B cell (primary cell): ENCODE data around the gene CLEC2B. TPM values are rescaled to one million over a fixed set of nuclear protein-coding genes. Genes with fewer than 3 reads are reported as not detected.

ENCODE experiments used
- ATAC-seq: fragments of 200-7000 bp; cut with Tn5 transposase; one replicate; pipeline ENCODE4 v1.10.0; 2021; ENCODE audit warnings: low read depth, mild to moderate bottlenecking, moderate number of reproducible peaks, moderate library complexity
- CTCF ChIA-PET: fragments of 350-600 bp; sonication (Branson Sonifier 250); formaldehyde crosslinking; loops from one replicate; lab custom pipeline; 2021; ENCODE audit warnings: antibody characterized with exemption, inconsistent platforms; lab: Charles Lee
- POLR2A ChIA-PET: fragments of 350-600 bp; sonication (Branson Sonifier 250); formaldehyde crosslinking; loops from one replicate; lab custom pipeline; 2021; ENCODE audit warnings: antibody characterized with exemption; lab: Charles Lee
- DNase-seq: peaks from one replicate; pipeline ENCODE4 v3.0.0; 2013
- H2AFZ ChIP-seq: 2 replicates; pipeline ENCODE4 v1.6.1; 2012; ENCODE audit warnings: mild to moderate bottlenecking, low read depth, low read length; ENCODE audit not compliant: insufficient read depth, poor library complexity, severe bottlenecking
- H3K27ac ChIP-seq, 2 donors: 1 replicate in 1 of 2; 2 replicates in 1 of 2; pipeline ENCODE4 v1.5.1; 2012 to 2013; ENCODE audit warnings: low read length in 2 of 2, mild to moderate bottlenecking in 2 of 2, moderate library complexity in 1 of 2
- H3K27me3 ChIP-seq, 4 experiments: fragments of 200-600 bp in 1 of 4; sonication (generic) in 1 of 4; replicated peaks in 1 of 4; 1 replicate in 2 of 4; 2 replicates in 2 of 4; pipeline versions ENCODE4 v1.6.1 to v1.7.0; 2013 to 2016; ENCODE audit warnings: low read length in 3 of 4, mild to moderate bottlenecking in 2 of 4, mixed read lengths in 1 of 4, moderate library complexity in 1 of 4; ENCODE audit not compliant: insufficient read depth in 4 of 4, control insufficient read depth in 3 of 4; ENCODE audit errors: control extremely low read depth in 1 of 4
- H3K36me3 ChIP-seq, 2 experiments: replicated peaks in 1 of 2; 1 replicate in 1 of 2; 2 replicates in 1 of 2; pipeline versions ENCODE4 v1.6.1 to v1.7.1; 2013; ENCODE audit warnings: low read length in 1 of 2; ENCODE audit not compliant: insufficient read depth in 2 of 2, control insufficient read depth in 1 of 2; ENCODE audit errors: control extremely low read depth in 1 of 2, extremely low read depth in 1 of 2
- H3K4me1 ChIP-seq, 2 donors: fragments of 200-600 bp in 1 of 2; sonication (generic) in 1 of 2; 1 replicate in 1 of 2; 2 replicates in 1 of 2; pipeline versions ENCODE4 v1.5.1 to v1.6.1; 2013 to 2017; ENCODE audit warnings: low read length in 2 of 2; ENCODE audit not compliant: control insufficient read depth in 2 of 2, insufficient read depth in 2 of 2
- H3K4me2 ChIP-seq: replicated peaks from 2 replicates; pipeline ENCODE3; 2012; ENCODE audit warnings: mild to moderate bottlenecking, low read depth, low read length; ENCODE audit not compliant: poor library complexity, severe bottlenecking
- H3K4me3 ChIP-seq, 5 experiments: fragments of 200-600 bp in 1 of 5; sonication (generic) in 1 of 5; 1 replicate in 3 of 5; 2 replicates in 2 of 5; pipeline versions ENCODE4 v1.5.1 to v1.7.0; 2011 to 2016; ENCODE audit warnings: low read length in 4 of 5, mild to moderate bottlenecking in 4 of 5, low read depth in 2 of 5, control low read depth in 1 of 5, moderate library complexity in 1 of 5; ENCODE audit not compliant: insufficient read depth in 1 of 5; ENCODE audit errors: control extremely low read depth in 1 of 5, extremely low read depth in 1 of 5
- H3K79me2 ChIP-seq: fragments of 200-600 bp; sonication (generic); one replicate; pipeline ENCODE4 v1.6.0; 2016; ENCODE audit warnings: low read length; ENCODE audit not compliant: control insufficient read depth, insufficient read depth
- H3K9ac ChIP-seq: fragments of 200-600 bp; sonication (generic); 2 replicates; pipeline ENCODE4 v1.6.1; 2017; ENCODE audit warnings: mild to moderate bottlenecking, low read length, moderate library complexity
- H3K9me3 ChIP-seq, 3 donors: one replicate each; pipeline versions ENCODE4 v1.6.1 to v1.7.1; 2013; ENCODE audit warnings: low read length in 2 of 3; ENCODE audit not compliant: control insufficient read depth in 2 of 3, insufficient read depth in 1 of 3; ENCODE audit errors: control extremely low read depth in 1 of 3
- H4K20me1 ChIP-seq: 2 replicates; pipeline ENCODE4 v1.6.0; 2012; ENCODE audit warnings: mild to moderate bottlenecking, low read length; ENCODE audit not compliant: insufficient read depth, control insufficient read depth, poor library complexity, severe bottlenecking
- H3K27ac Mint-ChIP-seq: one replicate; pipeline ENCODE4 v1.8.0; 2021; ENCODE audit warnings: mixed read lengths
- H3K27me3 Mint-ChIP-seq: one replicate; pipeline ENCODE4 v1.8.0; 2021; ENCODE audit warnings: mixed read lengths
- H3K4me1 Mint-ChIP-seq: one replicate; pipeline ENCODE4 v1.8.0; 2021; ENCODE audit warnings: mixed read lengths
- H3K4me3 Mint-ChIP-seq: one replicate; pipeline ENCODE4 v1.8.0; 2021; ENCODE audit warnings: mixed read lengths
- H3K9me3 Mint-ChIP-seq: one replicate; pipeline ENCODE4 v1.8.0; 2022; ENCODE audit warnings: mixed read lengths; ENCODE audit not compliant: insufficient read depth
- EZH2 ChIP-seq: IDR thresholded peaks from 2 replicates; pipeline ENCODE4 v1.6.1; 2012; ENCODE audit warnings: borderline replicate concordance, low read depth, mild to moderate bottlenecking, moderate library complexity, low read length; ENCODE audit not compliant: insufficient read depth, poor library complexity, severe bottlenecking
- WGBS: methylation state at CpG from one replicate; pipeline ENCODE4 v1.1.5; 2013; ENCODE audit warnings: missing lambda C conversion rate; ENCODE audit not compliant: insufficient coverage; 5-methylcytosine and 5-hydroxymethylcytosine counted together
- intact Hi-C: fragments of 100-400 bp; cut with micrococcal nuclease; formaldehyde crosslinking; loops from one replicate; pipeline ENCODE4 v1.10.0; 2022
- polyA plus RNA-seq: library from polyadenylated mRNA; depleted of rRNA; stranded (reverse); fragments of >200 nt; gene quantifications from 2 replicates; pipeline ENCODE4 v1.2.3, GENCODE V29; 2012
- total RNA-seq, 2 donors: library from RNA; stranded (reverse); fragments of 120-200 nt in 1 of 2; gene quantifications; 1 replicate in 1 of 2; 2 replicates in 1 of 2; pipeline versions ENCODE4 v1.2.3 to v1.2.4, GENCODE V29; 2013 to 2022
- TF ChIP-seq, protein P1 (sequence below): fragments of 200-600 bp; IDR thresholded peaks from one replicate; pipeline ENCODE4 v1.8.0; 2022; ENCODE audit warnings: antibody characterized with exemption, mild to moderate bottlenecking

The CLEC2B gene
- total and polyA plus RNA-seq, 2 donors (not counting 1 experiment from before 2014, with no cell fraction given), result 31.6 to 58.2 TPM

DNA sequence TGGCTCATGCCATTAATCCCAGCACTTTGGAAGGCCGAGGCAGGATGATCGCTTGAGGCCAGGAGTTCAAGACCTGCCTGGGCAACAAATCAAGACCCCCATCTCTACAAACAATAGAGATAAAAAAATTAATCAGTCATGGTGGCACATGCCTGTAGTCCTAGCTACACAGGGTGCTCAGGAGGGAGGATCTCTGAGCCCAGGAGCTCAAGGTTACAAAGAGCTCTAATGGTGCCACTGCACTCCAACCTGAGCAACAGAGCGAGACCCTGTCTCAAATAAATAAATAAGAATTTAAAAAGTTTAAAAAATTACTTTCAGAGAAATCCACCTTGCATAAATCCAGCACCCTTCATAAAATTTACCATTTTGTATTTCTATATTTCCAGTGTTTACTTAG lies 39.7 kb downstream of the CLEC2B start:
- Histone ChIP-seq H3K4me2 (no peak overlapping the region), H3K36me3 (no peaks in the 10 kb centered on the region), H3K27me3 (peaks cover 0 to 5% (median 0%) of the 10 kb centered on the region in 4 experiments), H3K27ac (no peak overlapping the region), H3K4me3 (no peak overlapping the region), H3K4me1 (no peaks in the 10 kb centered on the region), H4K20me1 (no peaks in the 10 kb centered on the region), H3K9me3 (no peaks in the 10 kb centered on the region), H2AFZ (no peak overlapping the region), H3K9ac (no peak overlapping the region), H3K79me2 (no peaks in the 10 kb centered on the region)
- no peaks in the 10 kb centered on the region for H3K4me1 Mint-ChIP-seq
- H3K4me3 Mint-ChIP-seq, result no peak overlapping the region
- DNase-seq, result no peak
- no peak overlapping the region for H3K27ac Mint-ChIP-seq
- no peaks in the 10 kb centered on the region for H3K27me3 Mint-ChIP-seq
- POLR2A ChIA-PET, result no interaction called here
- H3K9me3 Mint-ChIP-seq, result no peaks in the 10 kb centered on the region
- CTCF ChIA-PET, result interaction anchor here (1.0 kb wide), 1 partner anchor 16 kb away, joined by 3 read pairs; no protein-coding TSS in a partner anchor
- no peak for ATAC-seq
- intact Hi-C loops, result no loop called here
- TF ChIP-seq, protein P1, sequence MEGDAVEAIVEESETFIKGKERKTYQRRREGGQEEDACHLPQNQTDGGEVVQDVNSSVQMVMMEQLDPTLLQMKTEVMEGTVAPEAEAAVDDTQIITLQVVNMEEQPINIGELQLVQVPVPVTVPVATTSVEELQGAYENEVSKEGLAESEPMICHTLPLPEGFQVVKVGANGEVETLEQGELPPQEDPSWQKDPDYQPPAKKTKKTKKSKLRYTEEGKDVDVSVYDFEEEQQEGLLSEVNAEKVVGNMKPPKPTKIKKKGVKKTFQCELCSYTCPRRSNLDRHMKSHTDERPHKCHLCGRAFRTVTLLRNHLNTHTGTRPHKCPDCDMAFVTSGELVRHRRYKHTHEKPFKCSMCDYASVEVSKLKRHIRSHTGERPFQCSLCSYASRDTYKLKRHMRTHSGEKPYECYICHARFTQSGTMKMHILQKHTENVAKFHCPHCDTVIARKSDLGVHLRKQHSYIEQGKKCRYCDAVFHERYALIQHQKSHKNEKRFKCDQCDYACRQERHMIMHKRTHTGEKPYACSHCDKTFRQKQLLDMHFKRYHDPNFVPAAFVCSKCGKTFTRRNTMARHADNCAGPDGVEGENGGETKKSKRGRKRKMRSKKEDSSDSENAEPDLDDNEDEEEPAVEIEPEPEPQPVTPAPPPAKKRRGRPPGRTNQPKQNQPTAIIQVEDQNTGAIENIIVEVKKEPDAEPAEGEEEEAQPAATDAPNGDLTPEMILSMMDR, result no peak
- 100% methylated on average over 1 of the region's 3 CpGs for WGBS

GRCh38 chr12:9827209-9827888 lies 41.8 kb downstream of the CLEC2B start, which contains the start of gene KLRF1:
Gene KLRF1, plus strand, starts transcription at chr12:9827481. Its CDS starts 64 bp downstream, at chr12:9827545.
- Mint-ChIP-seq H3K27me3 (peaks cover 14% of the 10 kb centered on the region), H3K9me3 (no peaks in the 10 kb centered on the region), H3K4me3 (no peak within 1 kb of the TSS), H3K27ac (no peak within 1 kb of the TSS), H3K4me1 (no peaks in the 10 kb centered on the region)
- POLR2A ChIA-PET, result no interaction called here
- DNase-seq (no peak), ATAC-seq (no peak)
- H3K9me3 ChIP-seq, result no peaks in the 10 kb centered on the region
- no peak within 1 kb of the TSS for H3K4me2 ChIP-seq
- H3K27me3 ChIP-seq, result peaks cover 0 to 5% (median 0%) of the 10 kb centered on the region in 4 experiments
- intact Hi-C loops, result no loop called here
- H3K4me3 ChIP-seq, result no peak within 1 kb of the TSS
- no peaks in the 10 kb centered on the region for H3K4me1 ChIP-seq
- H3K79me2 ChIP-seq, result no peaks in the 10 kb centered on the region
- WGBS, result no CpG with 5 or more reads among the region's 3 CpGs
- H4K20me1 ChIP-seq, result no peaks in the 10 kb centered on the region
- CTCF ChIA-PET, result no interaction called here
- H3K36me3 ChIP-seq, result no peaks in the 10 kb centered on the region
- no peak within 1 kb of the TSS for H2AFZ ChIP-seq
- H3K9ac ChIP-seq, result no peak within 1 kb of the TSS
- TF ChIP-seq, protein P1, result no peak
- no peak for TF ChIP-seq EZH2
- no peak within 1 kb of the TSS for H3K27ac ChIP-seq
